Liver (tissue), 9 donors: ENCODE measurements around the gene KSR2. TPM values are rescaled to one million over a fixed set of nuclear protein-coding genes. Genes with fewer than 3 reads are reported as not detected.

Source experiments
- DNase-seq: peaks from one replicate; pipeline ENCODE4 v3.0.0-alpha.2; 2017; ENCODE audit warnings: low spot score
- H3K27ac ChIP-seq, 2 donors: one replicate each; pipeline ENCODE4 v1.7.0; 2013; ENCODE audit warnings: inconsistent platforms in 2 of 2, low read length in 2 of 2, control low read depth in 1 of 2, low read depth in 1 of 2, mild to moderate bottlenecking in 1 of 2
- H3K27me3 ChIP-seq, 4 donors: one replicate each; pipeline versions ENCODE4 v1.6.1 to v1.7.0; 2013; ENCODE audit warnings: low read length in 3 of 4, inconsistent platforms in 1 of 4, mild to moderate bottlenecking in 1 of 4, moderate library complexity in 1 of 4; ENCODE audit not compliant: control insufficient read depth in 4 of 4, insufficient read depth in 4 of 4
- H3K36me3 ChIP-seq, 4 donors: one replicate each; pipeline versions ENCODE4 v1.6.1 to v1.7.0; 2013; ENCODE audit warnings: low read length in 3 of 4, mild to moderate bottlenecking in 3 of 4, low read depth in 1 of 4, moderate library complexity in 1 of 4; ENCODE audit not compliant: control insufficient read depth in 4 of 4, insufficient read depth in 3 of 4
- H3K4me1 ChIP-seq, 4 donors: one replicate each; pipeline versions ENCODE4 v1.6.1 to v1.7.0; 2013; ENCODE audit warnings: low read length in 3 of 4, mild to moderate bottlenecking in 3 of 4, moderate library complexity in 1 of 4; ENCODE audit not compliant: control insufficient read depth in 4 of 4, insufficient read depth in 4 of 4
- H3K4me3 ChIP-seq, 3 donors: one replicate each; pipeline versions ENCODE4 v1.6.1 to v1.7.0; 2013; ENCODE audit warnings: low read length in 3 of 3, control low read depth in 1 of 3, low read depth in 1 of 3, mild to moderate bottlenecking in 1 of 3
- H3K9ac ChIP-seq, 2 donors: one replicate each; pipeline ENCODE4 v1.7.0; 2013; ENCODE audit warnings: low read length in 2 of 2, mild to moderate bottlenecking in 2 of 2, moderate library complexity in 2 of 2, control low read depth in 1 of 2, low read depth in 1 of 2
- H3K9me3 ChIP-seq, 4 donors: one replicate each; pipeline versions ENCODE4 v1.6.1 to v1.7.0; 2013; ENCODE audit warnings: low read length in 3 of 4; ENCODE audit not compliant: control insufficient read depth in 4 of 4
- FOXA1 ChIP-seq: IDR thresholded peaks from 2 replicates; pipeline ENCODE4 v1.6.1; 2016; ENCODE audit warnings: antibody characterized with exemption
- GABPA ChIP-seq, 2 donors: IDR thresholded peaks in 1 of 2; conservative IDR thresholded peaks in 1 of 2; 2 replicates each; pipeline ENCODE4 v1.6.1; 2016; ENCODE audit warnings: antibody characterized with exemption in 2 of 2, mild to moderate bottlenecking in 1 of 2, moderate library complexity in 1 of 2
- JUND ChIP-seq, 2 donors: IDR thresholded peaks; 2 replicates each; pipeline ENCODE4 v1.6.1; 2016; ENCODE audit warnings: antibody characterized with exemption in 2 of 2
- NR2F2 ChIP-seq: IDR thresholded peaks from 2 replicates; pipeline ENCODE4 v1.6.1; 2016; ENCODE audit warnings: antibody characterized with exemption
- RAD21 ChIP-seq, 2 donors: IDR thresholded peaks; 2 replicates each; pipeline ENCODE4 v1.6.1; 2016; ENCODE audit warnings: antibody characterized with exemption in 2 of 2, mild to moderate bottlenecking in 2 of 2
- SP1 ChIP-seq: IDR thresholded peaks from 2 replicates; pipeline ENCODE4 v1.6.1; 2018; ENCODE audit warnings: antibody characterized with exemption, mild to moderate bottlenecking
- TAF1 ChIP-seq: conservative IDR thresholded peaks from 2 replicates; pipeline ENCODE4 v1.6.1; 2016; ENCODE audit warnings: antibody characterized with exemption, mild to moderate bottlenecking
- YY1 ChIP-seq: IDR thresholded peaks from 2 replicates; pipeline ENCODE4 v1.6.1; 2016; ENCODE audit warnings: antibody characterized with exemption, mild to moderate bottlenecking
- WGBS: extraction: QIAGEN DNeasy Blood & Tissue Kit; methylation state at CpG from one replicate; pipeline ENCODE4 v1.1.7; 2013; 5-methylcytosine and 5-hydroxymethylcytosine counted together
- polyA plus RNA-seq, 2 donors: library from polyadenylated mRNA; stranded (reverse) in 1 of 2; unstranded in 1 of 2; fragments of 200-250 nt in 1 of 2; fragments of >200 nt in 1 of 2; fragmentation: Nextera tagmentation in 1 of 2; extraction: Ambion mirVana in 1 of 2; gene quantifications; one replicate each; pipeline versions ENCODE4 v1.2.1 to v1.2.3, GENCODE V29; 2013 to 2015
- total RNA-seq, 2 donors: library from RNA; depleted of rRNA; stranded (reverse); fragments of >200 nt; gene quantifications; one replicate each; pipeline ENCODE4 v1.2.3, GENCODE V29; 2014
- TF ChIP-seq, protein P1 (sequence below): IDR thresholded peaks from 2 replicates; pipeline ENCODE4 v1.6.1; 2016; ENCODE audit warnings: antibody characterized with exemption, mild to moderate bottlenecking
- TF ChIP-seq, protein P2 (sequence below): IDR thresholded peaks from 2 replicates; pipeline ENCODE4 v1.6.1; 2016; ENCODE audit warnings: antibody characterized with exemption
- donor health status: healthy.
- donor health status: healthy.
- donor health status: healthy.
- donor health status: healthy.
- donor health status: healthy.

Gene KSR2
- total and polyA plus RNA-seq, 4 donors, result under 0.01 to 0.02 (median under 0.01) TPM; not detected in 1

DNA sequence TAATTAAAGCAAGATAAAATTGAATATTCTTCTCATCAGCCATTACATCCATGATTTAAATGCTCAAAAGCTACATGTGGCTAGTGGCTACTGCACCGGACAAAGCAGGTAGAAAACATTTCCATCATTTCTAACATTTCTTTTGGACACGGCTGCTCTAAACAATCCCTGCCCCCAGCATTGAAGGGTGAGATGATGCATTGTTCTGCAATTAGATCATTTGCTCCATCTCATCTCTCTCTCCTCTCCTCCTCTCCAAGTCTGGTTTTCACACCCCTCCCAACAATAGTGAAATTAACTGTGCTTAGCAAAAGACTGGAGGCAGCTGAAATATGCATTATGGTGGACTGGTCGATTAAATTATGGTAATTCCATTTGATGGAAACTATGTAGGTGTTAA lies 288.5 kb downstream of the KSR2 start:
- WGBS, result 69% methylated on average over 3 of the region's 3 CpGs
- DNase-seq, result no peak
- Histone ChIP-seq H3K27ac (no peak overlapping the region), H3K9ac (no peak overlapping the region), H3K4me1 (no peaks in the 10 kb centered on the region), H3K36me3 (no peaks in the 10 kb centered on the region), H3K9me3 (no peaks in the 10 kb centered on the region), H3K27me3 (peaks cover 0 to 4% (median 0%) of the 10 kb centered on the region in 4 donors), H3K4me3 (no peak overlapping the region)
- TF ChIP-seq SP1 (no peak), RAD21 (IDR thresholded peaks at IDR 0.05) (no peak), NR2F2 (no peak), GABPA (IDR thresholded peaks at IDR 0.05 in 1 of 2, conservative IDR thresholded peaks at IDR 0.05 in 1 of 2) (no peak), FOXA1 (no peak)
- TF ChIP-seq, protein P1, sequence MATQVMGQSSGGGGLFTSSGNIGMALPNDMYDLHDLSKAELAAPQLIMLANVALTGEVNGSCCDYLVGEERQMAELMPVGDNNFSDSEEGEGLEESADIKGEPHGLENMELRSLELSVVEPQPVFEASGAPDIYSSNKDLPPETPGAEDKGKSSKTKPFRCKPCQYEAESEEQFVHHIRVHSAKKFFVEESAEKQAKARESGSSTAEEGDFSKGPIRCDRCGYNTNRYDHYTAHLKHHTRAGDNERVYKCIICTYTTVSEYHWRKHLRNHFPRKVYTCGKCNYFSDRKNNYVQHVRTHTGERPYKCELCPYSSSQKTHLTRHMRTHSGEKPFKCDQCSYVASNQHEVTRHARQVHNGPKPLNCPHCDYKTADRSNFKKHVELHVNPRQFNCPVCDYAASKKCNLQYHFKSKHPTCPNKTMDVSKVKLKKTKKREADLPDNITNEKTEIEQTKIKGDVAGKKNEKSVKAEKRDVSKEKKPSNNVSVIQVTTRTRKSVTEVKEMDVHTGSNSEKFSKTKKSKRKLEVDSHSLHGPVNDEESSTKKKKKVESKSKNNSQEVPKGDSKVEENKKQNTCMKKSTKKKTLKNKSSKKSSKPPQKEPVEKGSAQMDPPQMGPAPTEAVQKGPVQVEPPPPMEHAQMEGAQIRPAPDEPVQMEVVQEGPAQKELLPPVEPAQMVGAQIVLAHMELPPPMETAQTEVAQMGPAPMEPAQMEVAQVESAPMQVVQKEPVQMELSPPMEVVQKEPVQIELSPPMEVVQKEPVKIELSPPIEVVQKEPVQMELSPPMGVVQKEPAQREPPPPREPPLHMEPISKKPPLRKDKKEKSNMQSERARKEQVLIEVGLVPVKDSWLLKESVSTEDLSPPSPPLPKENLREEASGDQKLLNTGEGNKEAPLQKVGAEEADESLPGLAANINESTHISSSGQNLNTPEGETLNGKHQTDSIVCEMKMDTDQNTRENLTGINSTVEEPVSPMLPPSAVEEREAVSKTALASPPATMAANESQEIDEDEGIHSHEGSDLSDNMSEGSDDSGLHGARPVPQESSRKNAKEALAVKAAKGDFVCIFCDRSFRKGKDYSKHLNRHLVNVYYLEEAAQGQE, result no peak

DNA sequence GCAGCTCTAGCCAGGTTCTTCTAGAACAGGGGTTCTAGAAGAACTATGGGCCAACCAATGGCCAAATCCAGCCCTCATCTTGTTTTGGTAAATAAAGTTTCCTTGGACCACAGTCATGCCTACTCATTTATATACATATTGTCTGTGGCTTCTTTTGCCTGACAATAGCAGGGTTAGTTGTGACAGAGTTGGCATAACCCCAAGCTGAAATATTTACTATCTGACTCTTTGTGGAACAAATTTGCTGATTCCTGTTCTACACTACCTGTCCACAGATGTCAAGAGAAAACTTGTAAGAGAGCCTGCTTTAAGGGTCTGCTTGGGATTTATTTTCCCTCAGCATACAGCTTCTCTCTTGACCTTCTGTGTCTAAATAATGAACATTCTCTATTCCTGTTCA lies 289.0 kb downstream of the KSR2 start:
- no peak overlapping the region for H3K9ac ChIP-seq
- no peak for TF ChIP-seq TAF1
- no peak for TF ChIP-seq JUND (IDR thresholded peaks at IDR 0.05)
- no peak for TF ChIP-seq YY1
- TF ChIP-seq, protein P1, result no peak
- no peak for TF ChIP-seq GABPA (IDR thresholded peaks at IDR 0.05 in 1 of 2, conservative IDR thresholded peaks at IDR 0.05 in 1 of 2)
- TF ChIP-seq, protein P2, sequence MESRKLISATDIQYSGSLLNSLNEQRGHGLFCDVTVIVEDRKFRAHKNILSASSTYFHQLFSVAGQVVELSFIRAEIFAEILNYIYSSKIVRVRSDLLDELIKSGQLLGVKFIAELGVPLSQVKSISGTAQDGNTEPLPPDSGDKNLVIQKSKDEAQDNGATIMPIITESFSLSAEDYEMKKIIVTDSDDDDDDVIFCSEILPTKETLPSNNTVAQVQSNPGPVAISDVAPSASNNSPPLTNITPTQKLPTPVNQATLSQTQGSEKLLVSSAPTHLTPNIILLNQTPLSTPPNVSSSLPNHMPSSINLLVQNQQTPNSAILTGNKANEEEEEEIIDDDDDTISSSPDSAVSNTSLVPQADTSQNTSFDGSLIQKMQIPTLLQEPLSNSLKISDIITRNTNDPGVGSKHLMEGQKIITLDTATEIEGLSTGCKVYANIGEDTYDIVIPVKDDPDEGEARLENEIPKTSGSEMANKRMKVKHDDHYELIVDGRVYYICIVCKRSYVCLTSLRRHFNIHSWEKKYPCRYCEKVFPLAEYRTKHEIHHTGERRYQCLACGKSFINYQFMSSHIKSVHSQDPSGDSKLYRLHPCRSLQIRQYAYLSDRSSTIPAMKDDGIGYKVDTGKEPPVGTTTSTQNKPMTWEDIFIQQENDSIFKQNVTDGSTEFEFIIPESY, result no peak
- no peaks in the 10 kb centered on the region for H3K9me3 ChIP-seq
- H3K27ac ChIP-seq, result no peak overlapping the region
- H3K27me3 ChIP-seq, result peaks cover 0 to 4% (median 0%) of the 10 kb centered on the region in 4 donors
- H3K4me1 ChIP-seq, result no peaks in the 10 kb centered on the region
- no peak overlapping the region for H3K4me3 ChIP-seq
- H3K36me3 ChIP-seq, result no peaks in the 10 kb centered on the region
- no peak for DNase-seq
